NCI-H1417 treated with DMSO at 0.1 percent for 48 hours (cell line): ENCODE results near the gene ZNF837.
"Not testable (repeated sequence)": the region's sequence is repeated elsewhere in the genome, so short reads cannot be mapped to it uniquely, and the experiment has no call there.

ENCODE experiments used
- DNase-seq: peaks from one replicate; lab custom pipeline; 2025; lab: John Stamatoyannopoulos, UW

The ZNF837 gene

GRCh38 chr19:58380662-58381459, at the start of gene ZNF837:
Gene ZNF837, minus strand, starts transcription at chr19:58381030. Its CDS starts 11,698 bp downstream, at chr19:58369332.
- peak; percentile 93 for DNase-seq

- DNase-seq = no peak
Observed at GRCh38 chr19:58429745-58430144, 48.9 kb upstream of the ZNF837 start.

DNA sequence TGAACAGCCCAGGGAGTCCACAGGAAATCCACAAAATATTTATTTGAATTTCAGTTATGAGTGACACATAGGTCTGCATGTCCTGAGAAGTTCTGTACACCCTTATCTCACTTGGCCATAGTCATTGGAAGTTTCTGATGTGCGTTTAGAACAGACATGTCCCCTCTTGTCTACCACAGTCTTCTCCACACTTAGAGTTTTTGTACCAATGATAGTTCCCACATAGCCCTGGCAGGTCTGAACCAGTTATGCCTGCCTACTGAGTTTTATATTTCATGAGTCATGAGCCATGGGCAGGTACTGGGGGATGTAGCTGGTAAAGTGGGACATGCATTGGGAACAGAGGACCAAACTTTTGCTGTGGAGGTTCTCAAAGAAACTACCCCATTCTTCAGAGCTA, 47.8 kb upstream of the ZNF837 start:
- no peak for DNase-seq

- no peak for DNase-seq
Observed at GRCh38 chr19:58417071-58417470, 36.2 kb upstream of the ZNF837 start.

GRCh38 chr19:58416604-58417003, 35.8 kb upstream of the ZNF837 start:
- no peak for DNase-seq

- DNase-seq = no peak
Observed at GRCh38 chr19:58409010-58409790, 28.4 kb upstream of the ZNF837 start.

DNA sequence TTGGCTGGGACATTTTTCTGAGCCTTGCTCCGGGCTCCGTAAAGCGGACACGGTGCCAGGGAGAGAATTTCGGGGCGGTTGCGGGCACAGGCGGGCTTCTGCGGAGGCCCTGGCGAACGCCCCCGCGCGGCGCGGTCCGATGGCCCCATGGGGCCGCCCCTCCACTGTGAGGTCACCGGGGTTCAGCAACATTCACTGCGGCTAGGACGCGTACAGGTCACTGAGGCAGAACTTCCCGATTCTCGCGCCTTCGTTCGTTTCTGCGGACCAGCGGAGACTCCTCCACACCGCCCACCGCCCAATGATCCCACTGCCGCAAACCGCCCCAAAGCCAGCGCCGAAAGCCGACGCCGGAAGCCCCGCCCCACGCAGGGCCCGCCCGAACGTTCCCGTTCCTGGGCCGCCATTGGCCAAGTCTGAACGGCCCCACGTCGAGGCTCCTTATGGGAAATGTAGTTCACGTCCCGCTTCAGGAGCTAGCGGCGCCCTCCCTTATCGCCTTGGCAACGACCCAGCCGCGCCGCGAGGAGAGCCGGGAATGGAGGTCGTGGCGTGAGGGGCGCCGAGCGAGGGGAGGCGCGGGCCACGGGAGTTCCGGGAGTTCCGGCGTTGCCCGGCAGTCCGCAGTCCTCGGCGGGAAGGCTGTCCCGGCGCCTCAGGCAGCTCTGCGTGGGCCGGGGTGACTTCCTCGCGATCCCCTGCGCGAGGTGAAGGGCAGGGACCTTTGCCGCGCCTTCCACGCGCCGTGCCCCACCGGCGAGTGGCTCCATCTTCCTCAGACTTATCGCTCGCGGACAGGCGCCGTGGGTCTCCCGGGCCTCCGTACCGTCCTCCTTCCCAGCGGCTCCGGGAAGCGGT, 27.6 kb upstream of the ZNF837 start, which contains the start of gene ZNF584:
Gene ZNF584, plus strand, starts transcription at position 498 of the 858 bp plus-strand sequence. CDS start 499 bp downstream, outside the sequence.
- DNase-seq = peak; percentile 45

- DNase-seq = no peak
Observed at GRCh38 chr19:58407658-58408151, 26.9 kb upstream of the ZNF837 start.

- DNase-seq = no peak
Observed at GRCh38 chr19:58406818-58407657, 26.2 kb upstream of the ZNF837 start.

DNA sequence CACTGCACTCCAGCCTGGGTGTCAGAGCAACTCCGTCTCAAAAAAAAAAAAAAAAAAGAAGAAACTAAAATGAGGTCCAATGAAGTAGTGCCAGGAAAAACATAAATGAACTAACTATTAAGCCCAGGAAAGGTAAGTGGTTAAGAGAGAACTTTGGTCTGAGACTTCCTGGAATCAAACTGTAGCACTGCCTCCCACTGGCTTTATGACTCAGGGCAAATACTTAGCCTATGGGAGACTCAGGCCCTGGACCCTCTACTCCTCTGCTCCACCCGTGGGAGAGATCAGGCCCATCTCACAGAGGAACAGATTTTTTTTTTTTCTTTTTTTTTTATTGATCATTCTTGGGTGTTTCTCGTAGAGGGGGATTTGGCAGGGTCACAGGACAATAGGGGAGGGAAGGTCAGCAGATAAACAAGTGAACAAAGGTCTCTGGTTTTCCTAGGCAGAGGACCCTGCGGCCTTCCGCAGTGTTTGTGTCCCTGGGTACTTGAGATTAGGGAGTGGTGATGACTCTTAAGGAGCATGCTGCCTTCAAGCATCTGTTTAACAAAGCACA, 23.2 kb upstream of the ZNF837 start:
- not testable (repeated sequence) for DNase-seq

DNA sequence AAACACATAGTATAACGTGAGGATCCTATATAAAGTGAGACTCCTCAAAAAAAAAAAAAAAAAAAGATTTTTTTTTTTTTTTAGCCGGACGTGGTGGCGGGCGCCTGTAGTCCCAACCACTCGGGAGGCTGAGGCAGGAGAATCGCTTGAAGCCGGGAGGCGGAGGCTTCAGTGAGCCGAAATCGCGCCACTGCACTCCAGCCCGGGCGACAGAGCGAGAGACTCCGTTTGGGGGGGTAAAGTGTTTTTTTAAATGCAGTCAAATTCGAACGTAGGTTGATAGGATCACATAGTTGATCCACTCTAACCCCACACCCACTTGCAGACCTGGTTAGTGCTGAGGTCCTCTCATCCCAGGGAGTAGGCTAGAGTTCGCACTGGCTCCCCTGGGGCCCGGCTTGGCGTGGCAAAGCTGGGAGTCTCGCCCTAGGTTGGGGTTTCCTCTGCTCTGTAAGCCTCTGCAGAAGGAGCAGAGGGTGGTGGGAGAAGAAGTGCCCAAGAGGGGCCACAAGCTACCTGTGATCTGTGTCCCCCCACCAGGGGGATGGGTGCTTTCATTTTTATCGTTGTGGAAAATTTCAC, 21.1 kb upstream of the ZNF837 start:
- DNase-seq = no peak

GRCh38 chr19:58400916-58401839, 20.3 kb upstream of the ZNF837 start:
- DNase-seq = peak; percentile 94

DNA sequence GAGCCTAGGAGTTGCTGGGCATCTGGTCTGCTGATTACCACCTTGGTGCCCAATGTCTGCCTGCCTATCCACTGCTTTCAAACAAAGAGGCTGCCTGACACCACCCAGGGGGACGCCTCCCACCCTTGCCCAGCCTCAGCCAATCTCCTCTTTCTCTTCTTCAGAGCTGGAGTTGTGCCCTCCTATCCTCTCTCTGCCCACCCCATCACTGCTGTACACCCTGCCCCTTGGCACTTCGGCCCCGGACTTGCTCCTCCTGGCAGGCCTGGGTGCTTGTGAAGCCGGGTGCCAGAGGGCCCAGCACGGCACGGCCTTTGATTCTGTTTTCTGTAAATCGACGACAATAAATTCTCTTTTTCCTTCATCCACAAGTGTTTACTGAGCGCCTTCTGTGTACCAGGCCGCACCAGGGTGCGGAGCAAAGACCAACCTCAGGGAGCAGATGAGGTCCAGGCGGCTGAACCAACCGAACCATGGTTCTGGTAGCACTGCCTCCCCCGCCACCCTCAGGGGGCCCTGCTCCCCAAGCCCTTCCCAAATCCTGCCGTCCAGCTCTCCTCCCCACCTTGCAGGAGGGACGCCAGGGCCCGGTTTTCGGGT, 19.6 kb upstream of the ZNF837 start:
- no peak for DNase-seq

- no peak for DNase-seq
Observed at GRCh38 chr19:58399903-58400302, 19.1 kb upstream of the ZNF837 start.

GRCh38 chr19:58398545-58398944, 17.7 kb upstream of the ZNF837 start:
- no peak for DNase-seq

GRCh38 chr19:58398087-58398486, 17.3 kb upstream of the ZNF837 start:
- no peak for DNase-seq

DNA sequence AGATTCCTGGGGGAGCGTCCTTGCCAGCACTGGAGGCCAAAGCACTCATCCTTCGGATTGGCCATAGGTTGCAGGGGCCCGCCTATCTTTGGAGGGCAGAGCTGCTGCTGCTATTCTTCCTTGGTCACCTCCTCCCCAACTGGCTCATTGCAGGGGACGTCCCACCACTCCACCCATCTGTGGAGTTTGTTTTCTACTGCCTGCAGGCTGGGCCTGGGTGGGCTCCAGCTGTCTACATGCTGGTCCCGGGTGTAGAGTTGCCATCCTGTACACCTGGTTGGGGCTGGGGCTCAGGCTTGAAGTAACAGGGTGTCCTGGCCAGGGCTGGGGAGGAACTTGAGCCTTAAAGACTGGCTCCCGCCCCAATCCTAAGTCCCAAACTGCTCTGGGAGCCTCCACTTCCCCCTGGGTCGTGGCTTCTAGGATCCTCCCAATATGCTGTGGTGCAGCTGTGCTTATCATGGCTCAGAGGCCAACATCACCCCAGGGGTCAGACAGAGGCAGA, 16.8 kb upstream of the ZNF837 start:
- DNase-seq = no peak

GRCh38 chr19:58396691-58397532, 16.1 kb upstream of the ZNF837 start:
- DNase-seq = no peak
